Endothelial cell of umbilical vein (primary cell): ENCODE results near the gene DLST. TPM values are rescaled to one million over a fixed set of nuclear protein-coding genes. Genes with fewer than 3 reads are reported as not detected.

Experiments
- BruUV-seq: library from RNA; stranded (reverse); fragments of 400-500 nt; replicated peaks from 2 replicates; lab custom pipeline; 2021; lab: Mats Ljungman, UMichigan
- CTCF ChIA-PET: fragments of 300-600, 350-600 bp; sonication (Branson Sonifier 250); formaldehyde crosslinking; loops from one replicate; lab custom pipeline; 2021; ENCODE audit warnings: antibody characterized with exemption, inconsistent platforms; lab: Charles Lee
- POLR2A ChIA-PET: fragments of 300-600, 350-600 bp; sonication (Branson Sonifier 250); formaldehyde crosslinking; loops from one replicate; lab custom pipeline; 2021; ENCODE audit warnings: antibody characterized with exemption, inconsistent platforms; lab: Charles Lee
- DNase-seq: peaks from one replicate; pipeline ENCODE4 v3.0.0-alpha.2; 2011; ENCODE audit warnings: low read depth, low spot score
- FAIRE-seq: peaks from 2 replicates; lab custom pipeline; 2011; peaks lifted over from hg19 to GRCh38; lab: Jason Lieb, UNC
- H2AFZ ChIP-seq: 2 replicates; pipeline ENCODE4 v1.6.0; 2012; ENCODE audit warnings: low read depth, low read length, control low read depth, inconsistent platforms
- H3K27ac ChIP-seq: 2 replicates; pipeline ENCODE4 v1.5.1; 2011; ENCODE audit warnings: low read depth, mild to moderate bottlenecking, control low read depth, low read length, moderate library complexity; ENCODE audit not compliant: insufficient read depth
- H3K27me3 ChIP-seq, 2 experiments: 2 replicates each; pipeline versions ENCODE4 v1.6.0 to v1.6.1; 2011; ENCODE audit warnings: low read length in 2 of 2, mixed read lengths in 1 of 2; ENCODE audit not compliant: control insufficient read depth in 2 of 2, insufficient read depth in 2 of 2
- H3K36me3 ChIP-seq, 2 experiments: 2 replicates in 1 of 2; 3 replicates in 1 of 2; pipeline ENCODE4 v1.5.1; 2011; ENCODE audit warnings: low read length in 2 of 2, mild to moderate bottlenecking in 1 of 2, moderate library complexity in 1 of 2; ENCODE audit not compliant: control insufficient read depth in 2 of 2, insufficient read depth in 2 of 2; ENCODE audit errors: extremely low read depth in 1 of 2
- H3K4me1 ChIP-seq: 3 replicates; pipeline ENCODE4 v1.5.1; 2011; ENCODE audit warnings: mild to moderate bottlenecking, low read length; ENCODE audit not compliant: control insufficient read depth, insufficient read depth; ENCODE audit errors: extremely low read depth
- H3K4me2 ChIP-seq: 2 replicates; pipeline ENCODE4 v1.6.1; 2011; ENCODE audit warnings: low read length, control low read depth, mixed read lengths; ENCODE audit not compliant: insufficient read depth
- H3K4me3 ChIP-seq, 3 experiments: fragments of 200-600 bp in 1 of 3; sonication (generic), shearing (Covaris generic) in 1 of 3; replicated peaks in 1 of 3; 2 replicates each; pipeline ENCODE4 v1.5.1; 2011 to 2016; ENCODE audit warnings: control low read depth in 3 of 3, low read length in 3 of 3, mild to moderate bottlenecking in 2 of 3, inconsistent platforms in 1 of 3, low read depth in 1 of 3, moderate library complexity in 1 of 3; ENCODE audit not compliant: insufficient read depth in 1 of 3
- H3K79me2 ChIP-seq: 2 replicates; pipeline ENCODE4 v1.6.0; 2012; ENCODE audit warnings: low read length, inconsistent platforms; ENCODE audit not compliant: control insufficient read depth, insufficient read depth
- H3K9ac ChIP-seq: replicated peaks from 2 replicates; pipeline ENCODE3; 2011; ENCODE audit warnings: low read length, control low read depth; ENCODE audit not compliant: insufficient read depth; ENCODE audit errors: extremely low read depth
- H3K9me1 ChIP-seq: replicated peaks from 3 replicates; pipeline ENCODE4 v1.6.0; 2011; ENCODE audit warnings: mild to moderate bottlenecking, low read length; ENCODE audit not compliant: control insufficient read depth, insufficient read depth; ENCODE audit errors: extremely low read depth
- H3K9me3 ChIP-seq: replicated peaks from 2 replicates; pipeline ENCODE4 v1.5.1; 2012; ENCODE audit warnings: low read length, inconsistent platforms; ENCODE audit not compliant: control insufficient read depth, insufficient read depth
- H4K20me1 ChIP-seq: replicated peaks from 2 replicates; pipeline ENCODE3; 2011; ENCODE audit warnings: mild to moderate bottlenecking, low read length; ENCODE audit not compliant: control insufficient read depth, insufficient read depth; ENCODE audit errors: extremely low read depth
- GATA2 ChIP-seq: IDR thresholded peaks from 2 replicates; pipeline ENCODE4 v1.7.0; 2011; ENCODE audit warnings: low read depth, mild to moderate bottlenecking, moderate library complexity, mixed read lengths, low read length; ENCODE audit not compliant: insufficient read length, insufficient read depth
- MYC ChIP-seq: IDR thresholded peaks from one replicate; pipeline ENCODE4 v1.6.1; 2011; ENCODE audit warnings: mild to moderate bottlenecking, low read depth, low read length
- POLR2A ChIP-seq: IDR thresholded peaks from 2 replicates; pipeline ENCODE4 v1.6.1; 2012; ENCODE audit warnings: low read depth, mild to moderate bottlenecking, control low read depth, low read length
- POLR2AphosphoS5 ChIP-seq: IDR thresholded peaks from 2 replicates; pipeline ENCODE4 v1.6.1; 2012; ENCODE audit warnings: low read depth, mild to moderate bottlenecking, control low read depth, low read length, moderate library complexity; ENCODE audit not compliant: insufficient read depth
- dilution Hi-C: fragments of 300-500 bp; cut with MboI; formaldehyde crosslinking; loops from one replicate; pipeline ENCODE4 v1.15.0; 2019; ENCODE audit warnings: low sequenced_read_pairs; ENCODE audit not compliant: extremely low pct_ligation_motif_present
- intact Hi-C: fragments of 100-400 bp; cut with micrococcal nuclease; formaldehyde crosslinking; loops from one replicate; pipeline ENCODE4 v1.10.0; 2022
- polyA plus RNA-seq, 4 experiments: library from polyadenylated mRNA; depleted of rRNA in 3 of 4; stranded (reverse) in 3 of 4; unstranded in 1 of 4; fragments of >200 nt; gene quantifications; 2 replicates each; pipeline versions ENCODE4 v1.2.1 to v1.2.3, GENCODE V29; 2011 to 2012; ENCODE audit warnings: missing spikeins in 1 of 4
- total RNA-seq: library from RNA; stranded (reverse); gene quantifications from 2 replicates; pipeline ENCODE4 v1.2.3, GENCODE V29; 2021
- TF ChIP-seq, protein P1 (sequence below): IDR thresholded peaks from 2 replicates; pipeline ENCODE4 v1.6.1; 2011; ENCODE audit not compliant: insufficient read depth, insufficient read length

Gene DLST
- total and polyA plus RNA-seq, 2 donors (not counting 3 experiments of a cell fraction or from before 2014, with no cell fraction given), result 98.4 to 110 TPM

DNA sequence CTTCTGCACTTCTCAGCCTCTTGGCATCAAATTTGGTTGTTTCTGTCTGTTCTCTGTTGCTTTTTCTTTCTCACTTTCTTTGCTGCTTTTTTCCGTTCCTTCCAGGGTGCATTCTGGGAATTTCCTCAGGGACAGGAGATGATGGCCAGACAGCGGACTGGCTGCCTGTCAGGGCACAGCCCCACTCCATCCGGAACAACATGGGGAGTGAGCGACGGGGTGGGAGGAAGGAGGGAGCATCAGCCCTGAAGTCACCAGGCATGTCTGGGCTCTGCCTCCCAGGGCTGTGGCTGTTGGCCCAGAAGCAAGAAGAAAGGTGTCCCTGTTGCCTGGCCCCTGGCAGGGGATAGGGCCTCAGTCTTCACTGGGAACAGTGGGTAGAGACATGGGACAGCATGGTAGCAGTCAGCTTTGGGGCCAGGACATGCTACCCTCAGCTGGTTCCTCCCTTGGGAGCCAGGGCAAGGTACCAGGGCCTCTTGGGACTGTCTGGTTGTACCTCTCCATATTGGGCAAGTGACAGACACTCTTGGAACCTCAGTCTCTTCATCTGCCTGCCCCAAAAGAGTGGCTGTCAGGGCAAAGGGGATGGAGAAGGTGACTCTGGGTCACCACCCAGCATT is 65.1 kb downstream of the DLST start:
- peaks cover 38% of the 10 kb centered on the region for H3K4me1 ChIP-seq
- no TSS peak for BruUV-seq
- dilution Hi-C loops, result no loop called here

DNA sequence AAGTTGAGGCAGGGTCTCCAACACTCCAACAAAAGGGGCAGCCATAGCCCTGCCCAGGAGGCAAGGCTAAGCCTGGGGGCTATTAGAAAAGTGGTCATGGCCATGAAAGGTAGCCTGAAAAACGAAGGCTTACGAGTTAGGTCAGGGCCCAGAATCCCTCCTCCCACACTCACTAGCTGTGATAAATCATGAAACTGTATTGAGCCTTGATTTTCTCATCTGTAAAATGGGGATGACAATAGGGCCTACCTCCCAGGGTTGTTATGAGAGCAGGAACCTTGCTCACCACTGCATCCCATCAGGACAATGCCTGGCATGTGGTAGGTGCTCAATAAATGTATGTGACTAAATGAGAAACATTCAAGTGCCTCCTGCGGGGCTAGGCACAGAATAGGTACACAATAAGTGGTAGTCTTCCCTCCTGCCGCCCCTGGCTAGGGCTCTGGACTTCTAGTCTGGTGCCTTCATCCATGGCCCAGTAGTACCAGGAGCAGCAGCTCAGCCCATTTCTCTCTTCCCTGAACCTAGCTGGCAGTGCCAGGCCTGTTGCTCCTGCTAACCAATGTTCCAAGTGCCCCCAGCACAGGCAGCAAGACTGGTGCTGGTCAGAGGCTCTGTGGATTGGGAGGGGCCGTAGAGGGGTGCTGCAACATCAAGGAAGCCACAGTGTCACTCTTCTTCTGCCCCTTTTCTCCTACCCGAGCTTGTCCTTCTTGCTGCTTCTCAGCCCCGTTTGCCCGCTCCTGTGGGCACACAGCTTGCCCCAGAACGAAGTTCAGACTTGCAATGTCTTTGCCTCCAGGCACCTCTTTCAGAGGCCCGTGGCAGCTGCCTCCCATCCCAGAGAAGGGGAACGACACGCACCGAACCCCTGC is 65.9 kb downstream of the DLST start:
- no TSS peak for BruUV-seq
- CTCF ChIA-PET, result interaction anchor here (1.0 to 5.0 kb wide), 7 partner anchors 12 to 140 kb away, joined by 3 to 73 read pairs (median 3); partner anchors contain the start of gene EIF2B2
- no peak overlapping the region for H2AFZ ChIP-seq
- no peak overlapping the region for H3K4me2 ChIP-seq
- POLR2A ChIA-PET, result no interaction called here
- DNase-seq (no peak), FAIRE-seq (no peak)
- H3K9me3 ChIP-seq, result no peaks in the 10 kb centered on the region
- H3K9me1 ChIP-seq, result no peaks in the 10 kb centered on the region
- dilution Hi-C loops, result no loop called here
- H3K79me2 ChIP-seq, result peaks cover 32% of the 10 kb centered on the region
- H3K4me1 ChIP-seq, result peaks cover 38% of the 10 kb centered on the region
- no peak overlapping the region for H3K4me3 ChIP-seq
- no peaks in the 10 kb centered on the region for H4K20me1 ChIP-seq
- H3K27me3 ChIP-seq, result no peaks in the 10 kb centered on the region
- peaks cover 30 to 55% of the 10 kb centered on the region in 2 experiments for H3K36me3 ChIP-seq
- TF ChIP-seq GATA2, result no peak
- TF ChIP-seq POLR2AphosphoS5, result peak; percentile 30
- H3K27ac ChIP-seq, result no peak overlapping the region
- H3K9ac ChIP-seq, result no peak overlapping the region
- intact Hi-C loops, result loop anchor here (2.0 kb wide), 2 partner anchors 55 to 121 kb away; partner anchors contain the start of genes EIF2B2 and ZC2HC1C

More for the DNA sequence above, 65.1 kb downstream of the DLST start:
- Histone ChIP-seq H2AFZ (no peak overlapping the region), H4K20me1 (no peaks in the 10 kb centered on the region), H3K4me3 (no peak overlapping the region), H3K9me3 (no peaks in the 10 kb centered on the region), H3K36me3 (peaks cover 32 to 55% of the 10 kb centered on the region in 2 experiments), H3K79me2 (peaks cover 23% of the 10 kb centered on the region), H3K27me3 (no peaks in the 10 kb centered on the region), H3K27ac (peak overlapping the region; percentile 30), H3K9me1 (no peaks in the 10 kb centered on the region), H3K4me2 (no peak overlapping the region), H3K9ac (no peak overlapping the region)
- DNase-seq, result no peak
- ChIA-PET POLR2A (no interaction called here), CTCF (interaction anchor here (0.7 to 5.0 kb wide), 11 partner anchors 8 to 140 kb away, joined by 3 to 73 read pairs (median 5); partner anchors contain the start of genes EIF2B2, PGF and RPS6KL1)
- FAIRE-seq, result no peak
- TF ChIP-seq MYC, result no peak
- TF ChIP-seq POLR2A, result no peak
- TF ChIP-seq, protein P1, sequence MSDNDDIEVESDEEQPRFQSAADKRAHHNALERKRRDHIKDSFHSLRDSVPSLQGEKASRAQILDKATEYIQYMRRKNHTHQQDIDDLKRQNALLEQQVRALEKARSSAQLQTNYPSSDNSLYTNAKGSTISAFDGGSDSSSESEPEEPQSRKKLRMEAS, result no peak
- intact Hi-C loops, result loop anchor here (1.0 to 2.0 kb wide), 5 partner anchors 32 to 142 kb away; partner anchors contain the start of genes EIF2B2 and ZC2HC1C
